GM19025 (cell line): Measurements from ENCODE around the gene LSM10.

Experiments used
- ATAC-seq: cut with Tn5 transposase; IDR thresholded peaks from one replicate; pipeline ENCODE4 v1.9.1; 2021; ENCODE audit warnings: mild to moderate bottlenecking, low read depth, moderate library complexity; ENCODE audit not compliant: unreplicated experiment

The LSM10 gene

DNA sequence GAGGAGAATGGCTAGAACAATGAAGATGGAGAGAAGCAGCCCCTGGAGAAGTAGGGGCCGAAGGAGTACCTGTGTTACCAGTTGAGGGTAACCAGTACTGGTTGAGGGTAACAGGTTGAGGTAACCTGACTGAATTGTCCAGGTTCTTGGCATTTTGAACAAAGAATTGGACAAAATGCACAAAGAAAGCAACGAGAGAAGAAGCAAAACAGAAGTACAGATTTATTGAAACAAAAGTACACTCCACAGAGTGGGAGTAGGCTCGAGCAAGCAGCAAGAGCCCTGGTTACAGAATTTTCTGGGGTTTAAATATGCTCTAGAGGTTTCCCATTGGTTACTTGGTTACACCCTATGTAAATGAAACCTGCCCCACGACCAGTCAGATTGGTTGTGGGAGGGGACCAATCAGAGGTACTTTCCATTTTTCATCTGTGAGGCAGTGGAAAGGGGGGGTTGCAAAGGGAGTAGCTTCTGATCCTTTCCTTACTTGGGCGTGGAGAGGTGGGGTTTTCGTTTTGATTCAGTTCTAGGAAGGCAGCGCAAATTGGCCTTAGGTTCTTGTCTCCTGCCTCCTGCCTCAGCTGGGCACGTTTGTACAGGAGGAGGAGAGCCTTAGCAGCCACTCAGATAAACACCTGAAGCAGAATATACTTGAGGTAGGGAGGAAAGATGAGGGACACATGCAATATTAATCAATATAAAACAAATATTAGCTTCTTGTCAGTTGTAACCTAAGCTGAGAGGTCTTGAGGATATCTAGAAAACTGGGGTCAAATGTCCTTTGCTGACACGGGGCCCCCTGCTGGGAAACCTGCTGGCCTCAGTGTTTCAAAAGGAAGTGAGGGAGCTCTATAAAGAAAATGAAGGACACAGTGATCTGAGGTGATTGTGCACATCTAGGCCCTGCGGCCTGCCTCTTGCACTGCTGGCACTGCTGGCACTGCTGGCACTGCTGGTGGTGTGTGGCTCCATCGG lies 14.3 kb upstream of the LSM10 start:
- no peak for ATAC-seq

DNA sequence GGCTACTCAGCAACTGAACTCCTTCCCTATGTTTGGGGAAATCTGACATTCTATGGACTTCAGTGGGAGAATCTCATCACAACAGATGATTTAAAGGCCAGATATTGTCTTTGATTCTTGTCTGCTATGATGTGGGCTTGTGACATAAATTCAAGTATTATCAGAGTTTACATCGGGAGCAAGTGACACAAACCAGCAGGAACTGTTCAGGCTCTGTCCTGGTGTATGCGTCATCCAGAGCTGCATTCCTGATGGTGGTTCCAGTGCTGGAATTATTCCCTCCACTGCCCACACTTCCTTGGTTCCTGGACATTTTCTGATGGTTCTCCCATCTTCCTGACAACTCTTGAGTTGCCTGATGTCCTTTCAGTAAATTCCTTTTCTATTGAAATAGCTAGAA lies 10.8 kb upstream of the LSM10 start:
- ATAC-seq = no peak

DNA sequence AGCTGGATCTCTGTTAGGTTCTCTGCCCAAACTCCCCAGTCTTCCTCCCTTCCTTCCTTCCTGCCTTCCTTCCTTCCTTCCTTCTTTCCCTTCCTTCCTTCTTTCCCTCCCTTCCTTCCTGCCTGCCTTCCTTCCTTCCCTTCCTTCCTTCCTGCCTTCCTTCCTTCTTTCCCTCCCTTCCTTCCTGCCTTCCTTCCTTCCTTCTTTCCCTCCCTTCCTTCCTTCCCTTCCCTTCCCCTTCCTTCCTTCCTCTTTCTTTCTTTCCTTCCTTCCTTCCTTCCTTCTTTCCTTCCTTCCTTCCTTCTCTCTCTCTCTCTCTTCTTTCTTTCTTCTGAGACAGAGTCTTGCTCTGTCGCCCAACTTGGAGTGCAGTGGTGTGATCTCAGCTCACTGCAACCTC lies 8.7 kb upstream of the LSM10 start:
- ATAC-seq = no peak

DNA sequence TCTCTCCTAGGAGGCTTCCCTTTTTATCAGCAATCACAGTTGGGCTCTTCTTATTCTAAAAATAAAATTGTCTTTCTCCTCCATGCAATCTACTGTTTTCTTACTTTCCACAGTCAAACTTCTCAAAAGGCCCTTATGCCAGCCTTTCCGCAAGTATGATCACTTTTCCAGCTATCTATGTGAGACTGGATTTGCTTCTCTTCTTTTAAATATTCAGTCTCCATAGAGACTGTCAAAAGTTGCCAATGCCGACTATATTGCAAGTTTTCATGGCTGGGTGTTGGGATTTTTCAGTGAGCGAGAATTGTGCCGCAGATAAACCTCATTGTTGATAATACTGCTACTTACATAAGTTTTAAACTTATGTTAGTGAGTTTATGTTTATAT lies 4.8 kb upstream of the LSM10 start:
- no peak for ATAC-seq

DNA sequence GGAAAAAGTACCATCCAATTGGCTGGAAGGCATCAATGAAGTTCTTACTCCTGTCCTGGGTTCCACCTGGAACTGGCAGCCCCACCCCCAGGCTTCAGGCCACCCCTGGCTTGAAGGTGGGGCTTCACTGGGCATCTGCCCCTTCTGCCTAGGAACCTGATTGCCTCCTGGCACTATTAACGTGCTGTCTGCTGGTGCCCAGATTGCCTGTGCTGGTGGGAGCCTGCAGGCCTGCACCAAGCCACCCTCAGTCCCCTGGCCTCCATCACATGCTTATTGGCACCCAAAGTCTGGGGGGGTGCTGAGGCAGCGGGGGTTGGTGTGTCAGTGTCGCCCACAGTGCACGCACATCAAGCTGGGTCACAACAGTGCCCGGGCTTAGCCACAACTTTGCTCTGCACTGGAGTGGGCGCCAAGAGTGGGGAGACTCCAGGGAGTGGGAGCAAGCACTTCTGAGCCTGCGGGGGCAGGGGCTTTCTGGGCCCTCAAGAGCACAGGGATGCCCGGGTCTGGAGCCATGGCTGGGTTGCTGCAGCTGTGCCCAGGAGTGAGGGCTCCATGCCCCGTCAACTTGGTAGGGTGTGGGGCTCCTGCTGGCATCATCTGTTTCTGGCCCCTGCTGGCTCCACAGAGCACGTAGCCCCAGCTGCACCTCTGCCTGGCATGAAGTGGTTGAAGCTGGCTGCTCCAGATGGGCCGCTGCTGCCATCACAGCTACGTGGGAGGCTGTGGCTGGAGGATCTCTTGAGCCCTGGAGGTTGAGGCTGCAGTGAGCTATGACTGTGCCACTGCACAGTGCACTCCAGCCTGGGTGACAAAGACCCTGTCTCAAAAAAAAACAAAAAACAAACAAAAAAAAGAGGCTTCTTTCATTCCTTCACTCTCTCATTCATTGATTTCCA lies 4.1 kb upstream of the LSM10 start:
- no peak for ATAC-seq

DNA sequence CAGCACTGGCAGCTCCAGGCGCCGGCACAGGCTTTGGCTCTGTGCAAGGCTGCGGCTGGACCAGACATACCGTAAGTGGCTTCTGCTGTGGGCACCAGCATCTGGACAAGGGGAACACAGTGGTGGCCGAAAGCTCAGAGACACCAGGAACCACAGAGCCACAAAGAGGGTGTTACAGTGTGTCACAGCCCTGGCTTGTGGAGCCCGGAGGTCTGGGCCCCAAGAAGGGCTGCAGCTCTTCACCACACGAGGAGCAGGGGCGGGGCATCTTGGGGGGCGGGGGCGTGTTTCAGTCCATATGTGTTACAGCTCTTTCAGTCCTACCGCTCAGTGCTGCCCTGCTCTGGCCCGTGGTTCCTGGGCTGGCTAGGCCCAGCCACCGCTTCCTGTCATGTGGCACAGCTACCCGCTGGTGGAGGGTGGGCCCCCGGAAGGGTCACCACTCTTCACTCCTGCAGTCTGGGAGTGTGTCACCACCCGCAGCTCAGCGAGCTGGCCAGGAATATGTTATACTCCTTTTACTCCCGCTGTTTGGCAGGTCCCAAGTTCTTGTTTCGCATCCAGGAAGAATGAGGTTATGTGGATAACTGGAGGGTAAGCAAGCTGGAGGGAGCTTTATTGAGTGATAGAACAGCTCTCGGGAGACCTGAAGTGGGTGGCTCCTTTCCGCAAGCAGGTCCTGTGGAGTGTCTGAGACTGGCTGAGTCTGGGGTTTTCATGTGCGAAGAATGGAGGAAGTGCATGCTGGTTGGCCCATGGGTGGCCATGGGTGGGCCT lies 3.3 kb upstream of the LSM10 start:
- ATAC-seq = no peak

DNA sequence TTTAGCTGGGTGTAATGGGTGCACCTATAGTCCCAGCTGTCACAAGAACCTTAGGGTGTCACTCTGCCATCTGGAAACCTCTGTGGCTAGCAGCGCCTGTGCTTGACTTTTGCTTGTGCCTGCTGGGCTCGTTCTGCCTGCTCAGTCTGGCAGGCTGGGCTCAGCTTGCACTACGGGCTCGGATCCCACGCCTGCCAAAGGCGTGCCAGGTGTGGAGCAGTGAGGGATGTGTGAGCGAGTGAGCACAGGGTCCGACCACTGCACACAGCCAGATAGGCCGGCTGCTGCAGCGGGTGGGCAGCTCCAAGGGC lies 2.8 kb upstream of the LSM10 start:
- ATAC-seq = no peak

DNA sequence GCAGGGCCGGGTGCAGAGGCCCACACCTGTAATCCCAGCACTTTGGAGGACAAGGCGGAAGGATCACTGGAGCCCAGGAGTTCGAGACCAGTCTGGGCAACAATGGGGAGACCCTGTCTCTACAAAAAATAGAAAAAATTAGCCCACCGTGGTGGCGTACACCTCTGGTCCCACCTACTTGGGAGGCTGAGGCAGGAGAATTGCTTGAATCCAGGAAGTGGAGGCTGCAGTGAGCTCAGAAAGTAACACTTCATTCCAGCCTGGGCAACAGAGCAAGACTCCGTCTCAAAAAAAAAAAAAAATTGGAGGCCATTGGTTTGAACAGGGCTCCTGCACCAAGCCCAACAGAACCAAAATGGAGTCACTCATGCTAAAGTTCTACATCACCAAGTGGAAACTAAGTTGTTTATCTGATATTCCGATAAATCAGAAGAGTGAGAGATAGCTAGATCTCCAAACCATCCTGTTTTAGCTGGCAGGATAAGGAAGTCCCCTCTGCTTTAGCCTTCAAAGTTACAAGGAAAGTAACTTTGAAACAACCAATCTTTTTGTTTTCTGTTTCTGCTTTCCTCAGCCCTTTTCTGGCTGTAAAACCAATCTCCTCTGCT lies 766 bp upstream of the LSM10 start:
- no peak for ATAC-seq

DNA sequence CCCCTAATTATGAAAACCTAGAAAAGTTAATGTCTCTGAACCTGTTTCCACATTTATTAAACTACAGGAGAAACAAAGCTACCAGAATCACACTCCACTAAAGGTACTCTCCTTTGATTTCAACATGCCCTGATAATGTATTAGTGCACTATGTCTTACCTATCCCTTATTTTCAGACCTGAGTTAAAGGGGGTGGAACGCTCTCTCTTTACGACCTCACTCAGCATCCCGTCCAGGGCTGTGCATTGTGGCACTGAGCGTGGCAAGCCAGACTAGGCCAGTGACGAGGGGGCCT lies 678 bp downstream of the LSM10 start:
- no peak for ATAC-seq

DNA sequence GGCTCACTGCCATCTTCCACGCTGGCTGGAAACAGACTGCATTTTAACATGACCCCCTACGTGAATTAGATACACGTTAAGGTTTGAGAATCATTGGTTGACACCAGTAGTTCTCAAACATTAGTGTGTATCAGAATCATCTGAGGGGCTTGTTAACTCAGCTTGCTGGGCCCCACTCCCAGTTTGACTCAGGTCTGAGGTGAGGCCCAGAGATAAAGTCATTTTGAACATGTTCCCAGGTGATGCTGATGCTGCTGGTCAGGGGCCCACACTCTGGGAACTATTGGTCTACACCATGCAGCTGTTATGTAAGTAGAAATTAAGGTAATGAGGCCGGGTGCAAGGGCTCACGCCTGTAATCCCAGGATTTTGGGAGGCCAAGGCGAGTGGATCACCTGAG lies 1.3 kb downstream of the LSM10 start:
- ATAC-seq = no peak

DNA sequence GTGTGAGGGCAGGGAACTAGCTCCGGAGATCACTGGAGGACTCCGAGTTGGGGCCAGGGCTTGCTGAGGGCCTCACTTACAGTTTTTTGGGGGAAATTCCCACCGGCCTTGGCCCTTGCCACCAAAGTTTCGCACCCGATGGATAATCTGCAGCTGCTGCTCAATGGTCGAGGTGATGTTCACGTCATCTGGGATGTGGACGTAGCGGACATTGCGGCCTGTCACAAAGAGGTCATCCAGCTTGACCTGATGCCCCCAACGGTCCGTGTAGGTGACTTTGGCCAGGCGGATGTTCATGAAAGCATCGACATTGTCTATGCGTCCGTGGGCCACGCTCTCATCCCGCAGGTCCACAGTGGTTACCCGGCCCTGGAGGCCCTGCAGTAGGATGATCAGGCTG lies 4.0 kb downstream of the LSM10 start:
- no peak for ATAC-seq

DNA sequence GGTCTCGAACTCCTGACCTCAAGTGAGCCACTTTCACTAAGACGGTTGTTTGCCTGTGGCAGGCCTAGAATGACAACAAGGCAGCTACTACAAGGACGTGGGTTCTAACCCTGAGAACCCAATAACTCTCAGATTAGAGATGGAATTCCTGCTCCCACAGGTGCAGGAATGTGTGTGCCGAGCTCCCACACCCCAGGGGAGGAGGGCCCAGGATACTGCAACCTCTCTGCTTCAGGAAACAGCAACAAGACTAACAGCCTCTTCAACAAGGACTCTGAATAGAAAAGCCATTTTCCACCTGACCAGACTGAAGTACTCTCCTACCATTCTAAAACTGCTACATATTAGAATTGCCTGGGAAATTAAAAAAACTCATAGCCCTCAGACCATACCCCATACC lies 4.9 kb downstream of the LSM10 start:
- no peak for ATAC-seq

DNA sequence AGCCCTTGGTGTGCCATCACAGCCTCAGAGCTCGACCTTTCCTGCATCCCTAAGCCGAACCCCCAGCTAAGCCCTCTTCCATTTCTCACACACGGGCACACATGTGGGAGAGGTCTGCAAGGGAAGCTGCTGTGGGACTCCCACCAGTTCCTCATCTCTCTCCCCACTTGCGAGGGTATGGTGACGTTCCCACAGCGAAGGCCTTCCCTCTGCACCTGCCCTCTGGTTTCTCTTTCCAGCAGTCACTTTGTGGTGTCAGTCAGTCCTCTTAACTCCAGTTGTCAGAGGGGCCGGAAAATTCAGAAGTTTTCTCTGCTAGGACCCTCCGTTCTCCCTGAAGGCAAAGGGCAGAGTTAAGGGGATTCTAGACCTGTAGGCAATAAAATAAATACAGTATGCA lies 6.4 kb downstream of the LSM10 start:
- ATAC-seq = no peak

DNA sequence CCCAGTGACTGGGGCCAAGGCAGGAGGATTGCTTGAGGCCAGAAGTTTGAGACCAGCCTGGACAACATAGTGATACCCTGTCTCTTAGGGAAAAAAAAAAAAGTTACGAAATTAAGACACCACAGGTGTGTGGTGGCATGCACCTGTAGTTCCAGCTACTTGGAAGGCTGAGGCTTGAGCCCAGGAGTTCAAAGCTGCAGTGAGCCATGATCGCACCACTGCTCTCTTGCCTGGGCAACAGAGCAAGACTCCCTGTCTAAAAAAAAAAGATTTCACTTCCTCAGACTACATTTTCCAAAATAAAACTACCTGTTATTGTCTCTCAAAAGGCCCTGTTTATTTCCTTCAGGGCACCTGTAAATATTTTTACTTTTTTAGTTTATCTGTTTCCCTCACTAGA lies 7.3 kb downstream of the LSM10 start:
- no peak for ATAC-seq

DNA sequence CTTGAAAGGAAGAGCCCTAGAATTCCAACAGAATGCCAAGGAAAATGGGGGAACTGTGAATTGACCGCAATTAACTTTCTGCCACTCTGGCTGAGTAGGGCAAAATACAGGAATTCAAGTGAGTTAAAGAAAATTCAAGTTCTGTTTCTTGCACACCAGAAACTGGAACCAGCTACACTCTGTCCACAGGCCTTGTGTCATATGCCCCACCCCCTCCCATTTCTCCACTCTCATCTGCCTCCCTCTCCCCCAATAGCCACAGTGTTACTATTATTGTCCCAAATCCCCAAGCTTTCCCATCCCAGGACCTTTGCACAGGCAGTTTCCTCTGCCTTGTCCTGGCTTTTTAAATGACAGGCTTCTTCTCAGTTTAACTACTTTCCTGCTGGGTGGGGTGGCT lies 7.7 kb downstream of the LSM10 start:
- no peak for ATAC-seq

DNA sequence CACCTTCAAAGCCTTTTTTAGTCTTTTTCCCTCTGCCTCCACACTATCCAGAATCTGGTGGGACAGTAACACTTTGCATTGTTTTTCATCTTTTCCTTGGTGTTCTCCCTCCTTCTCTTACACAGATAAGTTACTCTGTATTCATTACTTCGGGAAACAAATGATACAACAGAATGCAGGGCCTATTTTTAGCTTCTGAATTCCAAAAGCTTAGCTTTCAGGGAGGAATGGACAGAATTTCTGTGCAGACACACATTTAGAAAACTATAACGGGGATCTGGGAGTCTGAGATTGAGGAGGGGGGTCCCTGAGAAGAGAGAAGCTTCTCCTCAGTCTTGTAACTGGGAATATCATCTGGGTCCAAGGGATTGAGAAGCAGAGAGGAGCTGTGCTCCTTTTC lies 8.4 kb downstream of the LSM10 start:
- no peak for ATAC-seq

DNA sequence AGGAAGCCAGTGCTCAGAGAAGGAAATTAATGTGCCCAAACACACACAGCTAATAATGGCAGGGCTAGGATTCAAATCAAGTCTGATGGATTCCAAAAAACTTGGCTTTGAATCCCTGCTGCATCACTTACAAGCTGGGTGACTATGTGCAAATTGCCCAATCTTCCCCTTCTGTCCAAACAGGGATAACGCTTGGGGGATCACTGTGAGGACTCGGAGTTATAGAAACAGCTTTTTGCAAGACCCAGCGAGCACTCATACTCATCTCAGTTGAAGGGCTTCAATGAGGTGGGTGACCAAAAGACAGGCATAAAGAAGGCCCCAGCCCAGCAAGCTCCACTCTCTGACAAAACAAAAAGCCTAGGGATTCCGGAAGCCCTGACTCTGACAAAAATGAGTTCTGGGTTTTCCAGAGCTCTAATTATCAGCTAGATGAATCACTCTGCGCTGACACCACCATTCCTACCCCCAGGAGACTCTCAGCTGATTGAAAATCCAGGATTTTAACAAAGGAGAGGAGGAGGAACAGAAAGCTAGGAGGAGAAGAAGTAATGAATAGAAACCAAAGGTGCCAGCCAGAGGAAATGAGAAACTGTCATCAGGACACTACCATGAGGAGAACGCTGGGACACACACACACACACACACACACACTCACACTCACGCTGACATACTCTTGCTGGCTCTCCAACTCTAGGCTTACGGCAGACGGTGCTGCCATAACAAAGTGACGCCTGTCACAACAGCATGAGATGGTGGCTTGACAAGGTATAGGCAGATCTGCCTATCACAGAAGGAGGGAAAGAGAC lies 10.4 kb downstream of the LSM10 start:
- no peak for ATAC-seq

DNA sequence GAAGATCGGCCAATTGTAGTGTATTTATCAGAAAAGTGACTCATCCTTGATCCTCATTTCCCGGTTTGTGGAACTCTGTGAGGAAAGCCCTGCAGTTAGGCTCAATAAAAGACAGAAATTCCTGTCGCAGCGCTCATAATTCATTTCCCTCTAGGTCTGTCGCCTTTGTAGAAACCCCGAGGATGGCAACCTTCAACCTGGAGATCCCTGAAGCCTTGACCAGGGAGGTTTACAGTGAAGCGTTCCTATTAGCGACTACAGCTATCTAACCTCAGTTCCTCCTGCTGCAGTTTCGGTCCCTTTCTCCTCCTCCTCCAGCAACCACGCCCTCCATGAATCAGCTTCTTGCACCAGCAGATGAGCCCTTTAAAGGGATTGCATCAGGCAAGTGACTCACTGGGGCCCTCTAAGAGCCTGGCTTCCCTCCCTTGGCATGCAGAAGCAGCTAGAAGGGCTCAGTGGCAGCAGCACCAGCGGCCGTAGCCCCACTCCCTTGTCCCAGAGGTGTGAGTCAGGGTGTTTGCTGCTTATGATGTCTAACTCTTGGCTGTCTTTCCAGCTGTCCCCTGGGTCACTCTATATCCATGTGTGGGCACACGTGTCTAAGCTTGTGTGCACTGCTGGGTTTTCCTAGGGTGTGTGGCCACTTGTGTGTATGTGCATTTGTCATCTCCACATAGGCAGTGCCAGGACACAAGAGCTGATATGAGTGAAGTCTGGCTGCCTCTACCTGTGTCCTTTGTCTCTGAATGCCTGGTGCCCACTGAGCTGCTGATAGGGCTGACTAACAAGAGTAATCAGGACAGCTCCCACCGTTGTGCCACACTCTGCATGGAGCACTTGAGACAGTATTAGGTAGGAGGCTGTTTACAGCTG lies 11.2 kb downstream of the LSM10 start:
- ATAC-seq = peak; percentile 37
